ENCODE data around the gene C19orf12. TPM values are rescaled to one million over a fixed set of nuclear protein-coding genes. Genes with fewer than 3 reads are reported as not detected.
A peak's percentile ranks its signal among the peaks of the same experiment; 100 is the strongest.

The C19orf12 gene
- total RNA-seq, 1 donor from 2014 or later: 24.9 TPM

DNA sequence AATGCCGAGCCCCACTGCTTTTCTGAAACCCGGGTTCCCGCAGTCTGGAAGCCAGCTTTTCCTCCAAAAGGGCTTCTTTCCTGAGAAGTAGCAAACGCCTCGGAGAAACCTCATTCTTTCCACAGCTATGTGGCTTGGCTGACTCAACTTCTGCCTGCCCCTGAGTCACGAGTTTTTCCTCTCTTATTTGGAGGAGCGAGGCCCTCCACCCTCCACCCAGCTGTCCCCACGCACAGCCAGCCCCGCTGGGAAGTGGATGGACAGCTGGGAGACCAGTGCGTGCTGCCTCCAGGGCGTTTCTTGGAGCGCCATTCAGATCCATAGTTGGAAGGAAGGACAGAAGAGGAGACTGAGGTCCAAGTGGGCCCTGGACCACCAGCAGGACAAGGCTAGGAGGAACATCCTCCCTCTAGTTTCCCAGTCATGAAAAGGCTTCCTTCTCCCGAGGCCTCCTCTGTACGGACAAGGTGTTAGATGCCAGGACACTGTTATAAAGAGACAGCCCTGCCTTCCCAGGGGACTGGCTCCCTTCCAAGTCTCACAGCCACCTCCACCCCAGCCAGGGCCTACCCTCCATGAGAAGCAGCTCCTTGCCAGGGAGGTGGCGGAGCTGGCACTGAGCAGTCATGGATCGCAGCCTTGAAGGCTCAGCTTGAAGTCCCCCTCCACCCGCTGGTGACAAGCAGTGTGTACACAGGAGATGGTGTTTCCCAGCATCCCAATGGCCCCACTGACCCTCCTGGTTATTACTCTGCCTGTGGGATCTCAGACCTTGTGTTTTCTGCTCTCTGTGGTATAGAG lies 52.3 kb downstream of the C19orf12 start:
- TF ChIP-seq, protein P1, sequence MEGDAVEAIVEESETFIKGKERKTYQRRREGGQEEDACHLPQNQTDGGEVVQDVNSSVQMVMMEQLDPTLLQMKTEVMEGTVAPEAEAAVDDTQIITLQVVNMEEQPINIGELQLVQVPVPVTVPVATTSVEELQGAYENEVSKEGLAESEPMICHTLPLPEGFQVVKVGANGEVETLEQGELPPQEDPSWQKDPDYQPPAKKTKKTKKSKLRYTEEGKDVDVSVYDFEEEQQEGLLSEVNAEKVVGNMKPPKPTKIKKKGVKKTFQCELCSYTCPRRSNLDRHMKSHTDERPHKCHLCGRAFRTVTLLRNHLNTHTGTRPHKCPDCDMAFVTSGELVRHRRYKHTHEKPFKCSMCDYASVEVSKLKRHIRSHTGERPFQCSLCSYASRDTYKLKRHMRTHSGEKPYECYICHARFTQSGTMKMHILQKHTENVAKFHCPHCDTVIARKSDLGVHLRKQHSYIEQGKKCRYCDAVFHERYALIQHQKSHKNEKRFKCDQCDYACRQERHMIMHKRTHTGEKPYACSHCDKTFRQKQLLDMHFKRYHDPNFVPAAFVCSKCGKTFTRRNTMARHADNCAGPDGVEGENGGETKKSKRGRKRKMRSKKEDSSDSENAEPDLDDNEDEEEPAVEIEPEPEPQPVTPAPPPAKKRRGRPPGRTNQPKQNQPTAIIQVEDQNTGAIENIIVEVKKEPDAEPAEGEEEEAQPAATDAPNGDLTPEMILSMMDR (conservative IDR thresholded peaks at IDR 0.05; ENCODE audit: low read depth, low read length): peak; percentile 9
- no peak overlapping the region for H3K4me3 ChIP-seq (ENCODE audit: low read depth, low read length)
- DNase-seq (ENCODE audit: low read depth): no peak

DNA sequence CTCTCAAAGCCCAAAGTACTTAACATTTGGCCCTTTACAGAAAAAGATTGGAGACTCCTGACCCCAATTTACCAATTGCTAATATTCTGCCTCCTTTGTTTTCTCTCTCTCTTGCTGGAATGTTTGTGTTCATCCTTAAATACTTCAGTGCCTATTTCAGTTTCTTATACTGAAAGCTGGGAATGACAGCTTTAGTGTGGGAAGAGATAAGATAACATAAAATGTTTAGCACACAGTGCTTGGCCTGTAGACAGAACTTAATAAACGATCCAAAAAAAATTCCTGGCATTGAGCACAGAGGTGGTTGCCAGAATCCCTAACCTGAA lies 52.8 kb downstream of the C19orf12 start:
- TF ChIP-seq, protein P1 (conservative IDR thresholded peaks at IDR 0.05; ENCODE audit: low read depth, low read length): no peak
- no peak for DNase-seq (ENCODE audit: low read depth)

DNA sequence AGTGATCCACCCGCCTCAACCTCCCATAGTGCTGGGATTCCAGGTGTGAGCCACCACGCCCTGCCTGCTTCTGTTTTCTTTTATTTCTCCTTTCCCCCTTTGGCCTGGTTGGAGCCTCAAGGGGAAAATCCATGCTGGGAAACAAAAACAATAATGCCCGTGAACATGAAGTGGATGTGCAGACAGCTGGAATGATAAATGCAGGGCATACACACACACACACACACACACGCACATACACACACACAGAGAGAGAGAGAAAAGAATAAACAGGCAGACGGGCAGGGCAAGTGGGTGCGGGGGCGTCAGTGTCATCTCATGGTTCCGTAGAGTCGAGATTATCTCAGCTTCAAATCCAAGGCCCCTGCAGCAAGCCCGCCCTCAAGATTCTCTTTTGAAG lies 54.2 kb downstream of the C19orf12 start:
- TF ChIP-seq, protein P1 (conservative IDR thresholded peaks at IDR 0.05; ENCODE audit: low read depth, low read length): no peak
- H3K4me3 ChIP-seq (ENCODE audit: low read depth, low read length): no peak overlapping the region

More for the DNA sequence above, 52.8 kb downstream of the C19orf12 start:
- H3K4me3 ChIP-seq (ENCODE audit: low read depth, low read length): no peak overlapping the region

DNA sequence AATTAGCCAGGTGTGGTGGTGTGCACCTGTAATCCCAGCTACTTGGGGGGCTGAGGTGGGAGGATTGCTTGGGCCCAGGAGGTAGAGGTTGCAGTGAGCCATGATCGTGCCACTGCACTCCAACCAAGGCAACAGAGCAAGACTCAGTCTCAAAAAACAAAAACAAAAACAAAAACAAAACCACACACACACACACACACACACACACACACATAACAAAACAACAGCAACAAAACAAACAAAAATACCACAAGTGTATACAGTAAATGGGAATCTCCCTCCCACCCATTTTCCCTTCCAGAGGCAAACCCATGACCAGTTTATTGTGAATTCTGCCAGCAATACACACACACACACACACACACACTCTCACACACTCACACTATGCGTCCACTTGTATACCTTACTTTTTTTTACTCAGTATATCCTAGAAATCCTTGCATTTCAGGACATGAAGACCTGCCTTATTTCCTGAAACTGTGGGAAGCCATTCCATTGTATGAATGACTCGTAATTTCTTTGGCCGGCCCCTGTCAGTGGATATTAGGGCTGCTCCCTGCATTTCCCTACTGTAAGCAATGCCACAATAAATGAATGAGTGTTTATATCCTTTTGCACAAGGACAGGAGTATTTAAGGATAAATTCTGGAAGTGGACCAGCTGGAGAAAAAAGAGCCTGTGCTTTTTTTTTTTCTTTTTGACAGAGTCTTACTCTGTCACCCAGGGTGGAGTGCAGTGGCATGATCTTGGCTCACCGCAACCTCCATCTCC lies 56.7 kb downstream of the C19orf12 start:
- no peak for DNase-seq (ENCODE audit: low read depth)
- TF ChIP-seq, protein P1 (conservative IDR thresholded peaks at IDR 0.05; ENCODE audit: low read depth, low read length): no peak

More for the DNA sequence above, 54.2 kb downstream of the C19orf12 start:
- DNase-seq (ENCODE audit: low read depth): no peak

DNA sequence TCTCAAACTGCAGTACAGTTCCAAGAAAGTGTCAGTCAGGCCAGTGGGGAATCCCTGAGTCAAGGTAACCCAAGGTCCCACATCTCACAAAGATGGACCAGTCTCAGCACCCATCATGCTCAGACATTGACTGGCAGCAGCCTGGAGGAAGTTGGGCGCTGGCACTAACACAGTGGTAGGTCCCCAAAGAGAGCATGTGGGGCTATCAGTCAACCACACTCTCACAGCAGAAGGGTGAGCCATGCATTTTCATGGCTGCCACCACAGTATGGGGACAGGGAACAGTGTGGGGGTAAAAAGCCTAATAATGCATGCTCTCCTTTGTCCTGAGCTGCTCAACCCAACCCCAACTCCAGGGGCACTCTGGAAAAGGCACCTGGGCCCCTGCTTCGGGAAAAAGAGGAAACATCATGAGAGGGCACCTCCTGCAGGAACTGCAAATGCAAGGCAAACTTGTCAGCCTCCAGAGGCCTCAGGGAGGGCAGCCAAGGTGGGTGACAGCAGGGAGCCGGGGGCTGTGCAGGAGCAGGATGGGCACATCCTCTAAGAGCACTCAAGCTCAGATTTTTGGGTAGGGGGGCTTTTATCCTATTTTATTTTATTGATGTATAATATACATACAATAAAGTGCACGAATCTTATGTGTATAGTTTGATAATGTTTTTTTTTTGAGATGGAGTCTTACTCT lies 59.3 kb downstream of the C19orf12 start:
- TF ChIP-seq, protein P1 (conservative IDR thresholded peaks at IDR 0.05; ENCODE audit: low read depth, low read length): no peak
- no peak for DNase-seq (ENCODE audit: low read depth)
- no peak overlapping the region for H3K4me3 ChIP-seq (ENCODE audit: low read depth, low read length)

More for the DNA sequence above, 56.7 kb downstream of the C19orf12 start:
- H3K4me3 ChIP-seq (ENCODE audit: low read depth, low read length): no peak overlapping the region

DNA sequence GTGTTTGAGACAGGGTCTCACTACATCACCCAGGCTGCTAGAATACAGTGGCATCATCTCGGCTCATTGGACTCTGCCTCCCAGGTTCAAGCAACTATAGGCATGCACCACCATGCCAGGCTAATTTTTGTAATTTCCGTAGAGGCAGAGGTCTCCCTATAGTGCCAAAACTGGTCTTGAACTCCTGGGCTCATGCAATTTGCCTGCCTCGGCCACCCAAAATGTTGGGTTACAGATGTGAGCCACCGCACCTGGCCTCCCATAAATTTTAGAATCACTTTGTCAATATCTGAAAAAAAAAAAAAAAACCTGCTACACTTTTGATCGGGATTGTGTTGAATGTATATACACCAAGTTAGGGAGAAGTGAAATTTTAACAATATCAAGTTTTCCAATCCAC lies 61.7 kb downstream of the C19orf12 start:
- TF ChIP-seq, protein P1 (conservative IDR thresholded peaks at IDR 0.05; ENCODE audit: low read depth, low read length): no peak
- no peak overlapping the region for H3K4me3 ChIP-seq (ENCODE audit: low read depth, low read length)
- DNase-seq (ENCODE audit: low read depth): no peak

Measured in epithelial cell of proximal tubule (primary cell).